Fibroblast of villous mesenchyme (primary cell): ENCODE data around the gene ALG13. TPM values are rescaled to one million over a fixed set of nuclear protein-coding genes. Genes with fewer than 3 reads are reported as not detected.

ENCODE experiments used
- DNase-seq: peaks from one replicate; pipeline ENCODE4 v3.0.0-alpha.2; 2010; ENCODE audit warnings: low read depth
- H3K4me3 ChIP-seq: 2 replicates; pipeline ENCODE4 v1.5.1; 2011; ENCODE audit warnings: low read depth, mild to moderate bottlenecking, low read length
- total RNA-seq: library from RNA; depleted of rRNA; stranded (reverse); fragments of >200 nt; gene quantifications from 2 replicates; pipeline ENCODE4 v1.2.3, GENCODE V29; 2012
- TF ChIP-seq, protein P1 (sequence below): IDR thresholded peaks from 2 replicates; pipeline ENCODE4 v1.5.1; 2012; ENCODE audit warnings: low read depth, mild to moderate bottlenecking, low read length; ENCODE audit not compliant: insufficient read depth

Gene ALG13
- total RNA-seq, 1 donor = 47.9 TPM

GRCh38 chrX:111649638-111650037 is 31.3 kb upstream of the ALG13 start:
- DNase-seq = no peak
- TF ChIP-seq, protein P1, sequence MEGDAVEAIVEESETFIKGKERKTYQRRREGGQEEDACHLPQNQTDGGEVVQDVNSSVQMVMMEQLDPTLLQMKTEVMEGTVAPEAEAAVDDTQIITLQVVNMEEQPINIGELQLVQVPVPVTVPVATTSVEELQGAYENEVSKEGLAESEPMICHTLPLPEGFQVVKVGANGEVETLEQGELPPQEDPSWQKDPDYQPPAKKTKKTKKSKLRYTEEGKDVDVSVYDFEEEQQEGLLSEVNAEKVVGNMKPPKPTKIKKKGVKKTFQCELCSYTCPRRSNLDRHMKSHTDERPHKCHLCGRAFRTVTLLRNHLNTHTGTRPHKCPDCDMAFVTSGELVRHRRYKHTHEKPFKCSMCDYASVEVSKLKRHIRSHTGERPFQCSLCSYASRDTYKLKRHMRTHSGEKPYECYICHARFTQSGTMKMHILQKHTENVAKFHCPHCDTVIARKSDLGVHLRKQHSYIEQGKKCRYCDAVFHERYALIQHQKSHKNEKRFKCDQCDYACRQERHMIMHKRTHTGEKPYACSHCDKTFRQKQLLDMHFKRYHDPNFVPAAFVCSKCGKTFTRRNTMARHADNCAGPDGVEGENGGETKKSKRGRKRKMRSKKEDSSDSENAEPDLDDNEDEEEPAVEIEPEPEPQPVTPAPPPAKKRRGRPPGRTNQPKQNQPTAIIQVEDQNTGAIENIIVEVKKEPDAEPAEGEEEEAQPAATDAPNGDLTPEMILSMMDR = no peak
- no peak overlapping the region for H3K4me3 ChIP-seq

DNA sequence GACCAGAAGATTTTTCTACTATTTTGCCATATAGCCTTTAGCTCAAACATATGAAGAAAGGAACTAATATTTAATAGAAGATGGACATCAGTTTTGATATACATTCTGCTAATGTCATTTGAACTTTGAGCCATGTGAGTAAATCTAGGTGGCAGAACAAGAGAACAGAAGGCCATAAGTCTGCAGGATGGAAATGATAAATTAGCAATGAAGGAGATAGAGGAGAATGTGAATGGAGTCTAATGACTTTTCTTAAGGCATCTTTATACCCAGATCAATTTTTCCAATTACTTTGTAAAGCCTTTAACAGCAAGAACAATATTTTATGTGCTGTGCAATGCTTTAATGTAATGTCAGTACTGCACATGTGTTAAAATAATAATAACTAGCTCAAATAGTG is 30.1 kb upstream of the ALG13 start:
- DNase-seq = no peak
- no peak overlapping the region for H3K4me3 ChIP-seq
- TF ChIP-seq, protein P1 = no peak

GRCh38 chrX:111652719-111653118 is 28.3 kb upstream of the ALG13 start:
- TF ChIP-seq, protein P1 = no peak
- no peak overlapping the region for H3K4me3 ChIP-seq
- peak; percentile 13 for DNase-seq

DNA sequence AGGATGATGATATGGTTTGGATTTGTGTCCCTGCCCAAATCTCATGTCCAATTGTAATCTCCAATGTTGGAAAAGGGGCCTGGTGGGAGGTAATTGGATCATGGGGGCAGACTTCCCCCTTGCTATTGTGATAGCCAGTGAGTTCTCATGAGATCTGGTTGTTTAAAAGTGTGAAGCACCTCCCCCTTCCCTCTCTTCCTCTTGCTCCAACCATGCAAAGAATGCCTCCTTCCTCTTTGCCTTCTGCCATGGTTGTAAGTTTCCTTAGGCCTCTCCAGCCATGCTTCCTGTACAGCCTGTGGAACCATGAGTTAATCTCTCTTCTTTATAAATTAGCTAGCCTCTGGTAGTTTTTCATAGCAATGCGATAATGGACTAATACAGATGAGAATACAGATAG is 19.7 kb upstream of the ALG13 start:
- H3K4me3 ChIP-seq = no peak overlapping the region
- TF ChIP-seq, protein P1 = no peak
- no peak for DNase-seq

- DNase-seq = no peak
- TF ChIP-seq, protein P1 = no peak
- H3K4me3 ChIP-seq = no peak overlapping the region
Observed at GRCh38 chrX:111662292-111662691, 18.7 kb upstream of the ALG13 start.

GRCh38 chrX:111671668-111672067 is 9.3 kb upstream of the ALG13 start:
- DNase-seq = peak; percentile 10
- TF ChIP-seq, protein P1 = no peak

DNA sequence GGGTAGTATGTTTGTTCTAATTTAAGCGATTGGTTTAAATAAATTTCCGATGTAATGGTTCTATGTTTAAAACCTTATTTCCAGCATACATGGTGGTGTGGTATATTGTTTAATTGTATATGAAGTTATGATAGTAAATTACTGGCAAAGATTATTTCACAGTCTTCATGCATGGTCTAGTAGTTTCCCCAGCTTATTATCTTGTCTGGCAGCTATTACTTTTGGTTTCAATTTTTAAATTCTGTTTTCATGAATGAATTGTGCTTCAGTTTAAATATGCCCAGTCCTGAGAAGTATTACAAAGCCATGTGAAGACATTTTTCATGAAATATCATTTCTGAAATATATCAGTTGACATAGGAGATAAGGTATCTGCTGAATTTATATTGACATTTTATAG is 6.3 kb downstream of the ALG13 start:
- no peak for DNase-seq
- TF ChIP-seq, protein P1 = no peak
- no peak overlapping the region for H3K4me3 ChIP-seq

More at GRCh38 chrX:111671668-111672067, 9.3 kb upstream of the ALG13 start:
- H3K4me3 ChIP-seq = no peak overlapping the region
